Measurements from ENCODE around the gene PLEKHG7.

Gene PLEKHG7

DNA sequence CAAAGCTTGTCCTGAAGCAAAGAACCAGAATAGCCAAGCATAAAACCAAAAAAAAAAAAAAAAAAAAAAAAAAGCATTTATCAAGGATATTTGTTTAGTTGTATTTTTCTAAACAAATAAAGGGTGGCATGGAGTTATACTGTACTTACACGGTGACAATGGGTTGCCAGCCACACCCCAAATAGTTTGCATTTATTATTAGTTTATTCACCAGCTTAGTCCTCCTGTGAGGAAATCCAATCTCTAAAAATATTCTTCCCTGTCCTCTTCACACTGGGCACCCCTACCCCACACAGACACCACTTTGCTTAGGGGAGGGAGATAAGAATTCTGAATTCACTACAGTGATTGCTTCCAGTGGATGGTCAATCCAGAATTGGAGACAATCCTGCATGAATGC, 18.9 kb downstream of the PLEKHG7 start:
- DNase-seq (ENCODE audit: low spot score), result no peak
- no peak overlapping the region for H3K4ac ChIP-seq (ENCODE audit: low read length)
- no peak overlapping the region for H3K18ac ChIP-seq (ENCODE audit: low read length)
- no peak overlapping the region for H3K14ac ChIP-seq (ENCODE audit: low read length)
- no peak overlapping the region for H3K4me3 ChIP-seq (ENCODE audit: low read length in 2 of 2)
- no peak overlapping the region for H4K8ac ChIP-seq (ENCODE audit: low read depth, low read length)
- WGBS, 2 donors (ENCODE audit: extremely low coverage in 2 of 2, insufficient read length in 2 of 2, insufficient replicate concordance in 1 of 2), result no CpG with 5 or more reads among the region's 1 CpG
- H3K36me3 ChIP-seq (replicated peaks in 1 of 2; ENCODE audit: control insufficient read depth in 2 of 2, insufficient read depth in 2 of 2, low read length in 2 of 2), result no peaks in the 10 kb centered on the region
- no peak overlapping the region for H2BK5ac ChIP-seq (ENCODE audit: low read length)
- no peaks in the 10 kb centered on the region for H3K79me1 ChIP-seq (ENCODE audit: low read depth, low read length)
- H4K91ac ChIP-seq (ENCODE audit: low read depth, low read length, poor library complexity), result no peak overlapping the region
- no peak overlapping the region for H2AK5ac ChIP-seq (ENCODE audit: low read depth, low read length)
- H3K9me3 ChIP-seq (replicated peaks in 1 of 2; ENCODE audit: control insufficient read depth in 2 of 2, insufficient read depth in 1 of 2, low read depth in 1 of 2, low read length in 2 of 2), result no peaks in the 10 kb centered on the region
- H3K4me1 ChIP-seq (ENCODE audit: control insufficient read depth in 2 of 2, insufficient read depth in 1 of 2, low read depth in 1 of 2, low read length in 2 of 2), result peaks cover 0 to 1% of the 10 kb centered on the region in 2 donors
- no peak overlapping the region for H2BK120ac ChIP-seq (ENCODE audit: low read depth, low read length)
- H3K9ac ChIP-seq (ENCODE audit: low read depth, low read length, poor library complexity), result no peak overlapping the region
- H2BK15ac ChIP-seq (ENCODE audit: low read length), result no peak overlapping the region
- H2AFZ ChIP-seq (ENCODE audit: low read length), result no peak overlapping the region
- no peak overlapping the region for H3K4me2 ChIP-seq (ENCODE audit: insufficient read depth, low read length, poor library complexity, severe bottlenecking)
- H3K27me3 ChIP-seq (ENCODE audit: control insufficient read depth in 3 of 3, insufficient read depth in 3 of 3, low read depth in 1 of 3, low read length in 3 of 3), result no peaks in the 10 kb centered on the region
- H3K27ac ChIP-seq (replicated peaks; ENCODE audit: low read length), result no peak overlapping the region
- H3K23ac ChIP-seq (ENCODE audit: low read depth, low read length, poor library complexity), result no peak overlapping the region
- no peak overlapping the region for H2BK12ac ChIP-seq (ENCODE audit: low read length)

DNA sequence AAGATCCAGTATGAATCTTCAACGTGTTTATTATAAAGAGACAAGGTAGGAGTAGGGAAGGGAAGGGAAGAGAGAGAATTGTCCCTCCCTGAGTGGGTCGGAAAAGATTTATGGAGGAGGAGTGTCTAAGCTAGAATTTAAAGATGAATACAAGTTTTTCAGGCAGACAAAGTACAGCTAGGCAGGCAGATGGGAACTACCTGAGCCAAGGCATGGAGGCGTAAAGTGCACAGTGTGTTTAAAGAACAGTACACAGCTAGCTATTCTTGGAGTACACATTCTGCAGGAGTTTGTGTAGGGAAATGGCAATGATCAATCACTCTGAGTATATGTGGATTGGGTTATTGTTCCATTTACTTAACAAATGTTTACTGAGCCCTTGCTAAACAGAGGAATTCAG, 20.1 kb downstream of the PLEKHG7 start:
- Histone ChIP-seq H3K18ac (ENCODE audit: low read length) (no peak overlapping the region), H4K91ac (ENCODE audit: low read depth, low read length, poor library complexity) (no peak overlapping the region), H2AK5ac (ENCODE audit: low read depth, low read length) (no peak overlapping the region), H3K36me3 (replicated peaks in 1 of 2; ENCODE audit: control insufficient read depth in 2 of 2, insufficient read depth in 2 of 2, low read length in 2 of 2) (no peaks in the 10 kb centered on the region), H3K4me1 (ENCODE audit: control insufficient read depth in 2 of 2, insufficient read depth in 1 of 2, low read depth in 1 of 2, low read length in 2 of 2) (no peaks in the 10 kb centered on the region), H3K27ac (replicated peaks; ENCODE audit: low read length) (no peak overlapping the region), H3K23ac (ENCODE audit: low read depth, low read length, poor library complexity) (no peak overlapping the region), H3K9ac (ENCODE audit: low read depth, low read length, poor library complexity) (no peak overlapping the region), H4K8ac (ENCODE audit: low read depth, low read length) (no peak overlapping the region), H3K4me2 (ENCODE audit: insufficient read depth, low read length, poor library complexity, severe bottlenecking) (no peak overlapping the region), H2BK15ac (ENCODE audit: low read length) (no peak overlapping the region), H3K79me1 (ENCODE audit: low read depth, low read length) (no peaks in the 10 kb centered on the region), H3K9me3 (replicated peaks in 1 of 2; ENCODE audit: control insufficient read depth in 2 of 2, insufficient read depth in 1 of 2, low read depth in 1 of 2, low read length in 2 of 2) (no peaks in the 10 kb centered on the region), H3K27me3 (ENCODE audit: control insufficient read depth in 3 of 3, insufficient read depth in 3 of 3, low read depth in 1 of 3, low read length in 3 of 3) (no peaks in the 10 kb centered on the region), H3K4me3 (ENCODE audit: low read length in 2 of 2) (no peak overlapping the region), H2AFZ (ENCODE audit: low read length) (no peak overlapping the region), H2BK120ac (ENCODE audit: low read depth, low read length) (no peak overlapping the region), H3K14ac (ENCODE audit: low read length) (no peak overlapping the region), H3K4ac (ENCODE audit: low read length) (no peak overlapping the region), H2BK12ac (ENCODE audit: low read length) (no peak overlapping the region), H2BK5ac (ENCODE audit: low read length) (no peak overlapping the region)
- WGBS, 2 donors (ENCODE audit: extremely low coverage in 2 of 2, insufficient read length in 2 of 2, insufficient replicate concordance in 1 of 2), result no CpG with 5 or more reads among the region's 3 CpGs
- DNase-seq (ENCODE audit: low spot score), result no peak

DNA sequence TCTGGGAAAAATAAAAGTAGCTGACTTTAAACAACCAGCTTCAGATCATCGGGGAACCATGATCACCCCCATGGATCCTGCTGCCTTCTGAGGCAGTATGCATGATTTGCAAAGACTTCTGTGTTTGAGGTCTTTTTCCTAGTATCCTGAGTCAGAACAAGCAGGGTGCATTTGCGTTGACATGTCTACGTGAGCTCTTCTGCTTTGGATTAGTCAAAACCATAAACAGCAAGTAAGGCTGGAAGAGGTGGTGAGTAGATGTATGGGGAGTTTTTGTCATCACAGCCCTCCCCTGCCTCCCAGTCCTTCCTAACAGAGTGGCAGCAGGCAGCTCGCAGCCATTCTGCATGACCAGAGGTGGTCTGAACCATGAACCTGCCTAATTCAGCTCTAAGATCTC, 24.1 kb downstream of the PLEKHG7 start:
- H3K9me3 ChIP-seq (replicated peaks in 1 of 2; ENCODE audit: control insufficient read depth in 2 of 2, insufficient read depth in 1 of 2, low read depth in 1 of 2, low read length in 2 of 2), result no peaks in the 10 kb centered on the region
- H3K14ac ChIP-seq (ENCODE audit: low read length), result no peak overlapping the region
- DNase-seq (ENCODE audit: low spot score), result no peak
- H3K4ac ChIP-seq (ENCODE audit: low read length), result no peak overlapping the region
- H4K91ac ChIP-seq (ENCODE audit: low read depth, low read length, poor library complexity), result no peak overlapping the region
- no peak overlapping the region for H2BK12ac ChIP-seq (ENCODE audit: low read length)
- H3K9ac ChIP-seq (ENCODE audit: low read depth, low read length, poor library complexity), result no peak overlapping the region
- no peak overlapping the region for H3K4me3 ChIP-seq (ENCODE audit: low read length in 2 of 2)
- H2BK15ac ChIP-seq (ENCODE audit: low read length), result no peak overlapping the region
- no peaks in the 10 kb centered on the region for H3K27me3 ChIP-seq (ENCODE audit: control insufficient read depth in 3 of 3, insufficient read depth in 3 of 3, low read depth in 1 of 3, low read length in 3 of 3)
- no CpG with 5 or more reads among the region's 4 CpGs for WGBS, 2 donors (ENCODE audit: extremely low coverage in 2 of 2, insufficient read length in 2 of 2, insufficient replicate concordance in 1 of 2)
- H3K23ac ChIP-seq (ENCODE audit: low read depth, low read length, poor library complexity), result no peak overlapping the region
- H3K79me1 ChIP-seq (ENCODE audit: low read depth, low read length), result no peaks in the 10 kb centered on the region
- no peak overlapping the region for H2AK5ac ChIP-seq (ENCODE audit: low read depth, low read length)
- no peak overlapping the region for H2BK120ac ChIP-seq (ENCODE audit: low read depth, low read length)
- no peak overlapping the region for H4K8ac ChIP-seq (ENCODE audit: low read depth, low read length)
- H3K27ac ChIP-seq (replicated peaks; ENCODE audit: low read length), result no peak overlapping the region
- no peaks in the 10 kb centered on the region for H3K36me3 ChIP-seq (replicated peaks in 1 of 2; ENCODE audit: control insufficient read depth in 2 of 2, insufficient read depth in 2 of 2, low read length in 2 of 2)
- no peak overlapping the region for H2BK5ac ChIP-seq (ENCODE audit: low read length)
- no peak overlapping the region for H2AFZ ChIP-seq (ENCODE audit: low read length)
- H3K4me1 ChIP-seq (ENCODE audit: control insufficient read depth in 2 of 2, insufficient read depth in 1 of 2, low read depth in 1 of 2, low read length in 2 of 2), result no peaks in the 10 kb centered on the region
- H3K18ac ChIP-seq (ENCODE audit: low read length), result no peak overlapping the region
- no peak overlapping the region for H3K4me2 ChIP-seq (ENCODE audit: insufficient read depth, low read length, poor library complexity, severe bottlenecking)

DNA sequence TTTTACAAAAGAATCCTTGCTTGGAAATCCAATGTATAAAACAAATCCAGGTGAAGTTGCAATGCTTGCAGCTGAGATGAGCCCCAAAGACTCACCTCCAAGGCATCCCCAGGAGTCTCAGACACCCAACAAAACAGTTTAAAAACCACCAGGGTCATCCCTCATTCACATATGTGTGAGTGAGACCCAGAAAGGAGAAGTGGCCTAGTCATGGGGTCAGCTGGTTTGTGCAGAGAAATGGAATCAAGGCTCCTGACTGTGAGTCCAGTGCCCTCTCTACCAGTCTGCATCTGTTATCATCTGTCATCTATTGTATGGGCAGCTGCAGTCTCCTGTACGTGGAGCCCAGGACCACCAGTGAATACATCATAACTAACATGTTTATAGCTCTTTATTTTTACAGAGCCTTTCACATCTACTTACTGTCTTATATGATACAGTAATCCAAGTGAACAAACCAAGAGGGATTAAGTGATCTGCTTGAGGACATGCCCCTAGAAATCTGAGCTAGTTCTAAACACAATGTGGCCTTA, 27.1 kb downstream of the PLEKHG7 start:
- Histone ChIP-seq H3K23ac (ENCODE audit: low read depth, low read length, poor library complexity) (no peak overlapping the region), H3K27ac (replicated peaks; ENCODE audit: low read length) (no peak overlapping the region), H3K4me1 (ENCODE audit: control insufficient read depth in 2 of 2, insufficient read depth in 1 of 2, low read depth in 1 of 2, low read length in 2 of 2) (no peaks in the 10 kb centered on the region), H3K4ac (ENCODE audit: low read length) (no peak overlapping the region), H3K14ac (ENCODE audit: low read length) (no peak overlapping the region), H2BK5ac (ENCODE audit: low read length) (no peak overlapping the region), H4K8ac (ENCODE audit: low read depth, low read length) (no peak overlapping the region), H2AFZ (ENCODE audit: low read length) (no peak overlapping the region), H2BK120ac (ENCODE audit: low read depth, low read length) (no peak overlapping the region), H3K9ac (ENCODE audit: low read depth, low read length, poor library complexity) (no peak overlapping the region), H3K27me3 (ENCODE audit: control insufficient read depth in 3 of 3, insufficient read depth in 3 of 3, low read depth in 1 of 3, low read length in 3 of 3) (no peaks in the 10 kb centered on the region), H4K91ac (ENCODE audit: low read depth, low read length, poor library complexity) (no peak overlapping the region), H2BK12ac (ENCODE audit: low read length) (no peak overlapping the region), H3K4me3 (ENCODE audit: low read length in 2 of 2) (no peak overlapping the region), H2BK15ac (ENCODE audit: low read length) (no peak overlapping the region), H2AK5ac (ENCODE audit: low read depth, low read length) (no peak overlapping the region), H3K18ac (ENCODE audit: low read length) (no peak overlapping the region), H3K36me3 (replicated peaks in 1 of 2; ENCODE audit: control insufficient read depth in 2 of 2, insufficient read depth in 2 of 2, low read length in 2 of 2) (no peaks in the 10 kb centered on the region), H3K4me2 (ENCODE audit: insufficient read depth, low read length, poor library complexity, severe bottlenecking) (no peak overlapping the region), H3K9me3 (replicated peaks in 1 of 2; ENCODE audit: control insufficient read depth in 2 of 2, insufficient read depth in 1 of 2, low read depth in 1 of 2, low read length in 2 of 2) (no peaks in the 10 kb centered on the region), H3K79me1 (ENCODE audit: low read depth, low read length) (no peaks in the 10 kb centered on the region)
- WGBS, 2 donors (ENCODE audit: extremely low coverage in 2 of 2, insufficient read length in 2 of 2, insufficient replicate concordance in 1 of 2), result no CpG with 5 or more reads among the region's 1 CpG
- DNase-seq (ENCODE audit: low spot score), result no peak
